H9 (cell line): Measurements from ENCODE around the gene ZNF638. TPM values are rescaled to one million over a fixed set of nuclear protein-coding genes. Genes with fewer than 3 reads are reported as not detected.
"Not testable (repeated sequence)": the region's sequence is repeated elsewhere in the genome, so short reads cannot be mapped to it uniquely, and the experiment has no call there.

Experiments
- DNase-seq: peaks from one replicate; pipeline ENCODE4 v3.0.0-alpha.2; 2017
- H2AFZ ChIP-seq: one replicate; pipeline ENCODE4 v1.6.1; 2013; ENCODE audit warnings: mild to moderate bottlenecking, low read length, control low read depth, moderate library complexity
- H2AK5ac ChIP-seq: 2 replicates; pipeline ENCODE4 v1.6.1; 2013; ENCODE audit warnings: low read length, control low read depth, mixed read lengths; ENCODE audit not compliant: insufficient read length
- H2BK120ac ChIP-seq: one replicate; pipeline ENCODE4 v1.6.1; 2013; ENCODE audit warnings: low read depth, mild to moderate bottlenecking, low read length, control low read depth, inconsistent platforms; ENCODE audit not compliant: poor library complexity, severe bottlenecking
- H2BK12ac ChIP-seq: 2 replicates; pipeline ENCODE4 v1.6.1; 2013; ENCODE audit warnings: low read length, control low read depth, mixed read lengths, low read depth; ENCODE audit not compliant: insufficient read length
- H2BK15ac ChIP-seq: 2 replicates; pipeline ENCODE4 v1.6.1; 2013; ENCODE audit warnings: low read depth, low read length, control low read depth
- H2BK20ac ChIP-seq: one replicate; pipeline ENCODE4 v1.6.1; 2013; ENCODE audit warnings: low read depth, mild to moderate bottlenecking, low read length, control low read depth, inconsistent platforms; ENCODE audit not compliant: poor library complexity, severe bottlenecking
- H2BK5ac ChIP-seq: 2 replicates; pipeline ENCODE4 v1.6.1; 2013; ENCODE audit warnings: low read length, control low read depth, mixed read lengths; ENCODE audit not compliant: insufficient read length
- H3K14ac ChIP-seq: 2 replicates; pipeline ENCODE4 v1.6.1; 2013; ENCODE audit warnings: low read length, control low read depth; ENCODE audit not compliant: insufficient read depth
- H3K18ac ChIP-seq: 2 replicates; pipeline ENCODE4 v1.6.1; 2013; ENCODE audit warnings: low read depth, mild to moderate bottlenecking, mixed read lengths, low read length, control low read depth; ENCODE audit not compliant: insufficient read length
- H3K23ac ChIP-seq: 2 replicates; pipeline ENCODE4 v1.6.1; 2013; ENCODE audit warnings: low read length, control low read depth, mixed read lengths, low read depth; ENCODE audit not compliant: insufficient read length
- H3K23me2 ChIP-seq: 2 replicates; pipeline ENCODE4 v1.6.1; 2013; ENCODE audit warnings: low read depth, mild to moderate bottlenecking, mixed read lengths, low read length, control low read depth; ENCODE audit not compliant: insufficient read length, poor library complexity, severe bottlenecking
- H3K27ac ChIP-seq: 2 replicates; pipeline ENCODE4 v1.5.1; 2013; ENCODE audit warnings: low read length, control low read depth, mixed read lengths, low read depth; ENCODE audit not compliant: insufficient read length
- H3K27me3 ChIP-seq: 2 replicates; pipeline ENCODE4 v1.6.1; 2013; ENCODE audit warnings: low read length, control low read depth, inconsistent platforms; ENCODE audit not compliant: insufficient read depth
- H3K4ac ChIP-seq: 2 replicates; pipeline ENCODE4 v1.6.1; 2013; ENCODE audit warnings: low read depth, mild to moderate bottlenecking, control low read depth, inconsistent platforms, low read length, moderate library complexity
- H3K4me1 ChIP-seq: 2 replicates; pipeline ENCODE4 v1.6.1; 2013; ENCODE audit warnings: low read length, control low read depth, inconsistent platforms; ENCODE audit not compliant: insufficient read depth
- H3K4me2 ChIP-seq: 2 replicates; pipeline ENCODE4 v1.6.1; 2013; ENCODE audit warnings: low read length, control low read depth, mixed read lengths; ENCODE audit not compliant: insufficient read length, insufficient read depth
- H3K56ac ChIP-seq: 2 replicates; pipeline ENCODE4 v1.6.1; 2013; ENCODE audit warnings: low read depth, mild to moderate bottlenecking, mixed read lengths, low read length, control low read depth; ENCODE audit not compliant: insufficient read length
- H3K79me1 ChIP-seq: 2 replicates; pipeline ENCODE4 v1.6.1; 2013; ENCODE audit warnings: low read depth, mild to moderate bottlenecking, moderate library complexity, low read length, control low read depth, inconsistent platforms; ENCODE audit not compliant: insufficient read depth, poor library complexity, severe bottlenecking
- H3K79me2 ChIP-seq: 2 replicates; pipeline ENCODE4 v1.6.1; 2013; ENCODE audit warnings: low read length, control low read depth, inconsistent platforms; ENCODE audit not compliant: insufficient read depth
- H3K9ac ChIP-seq: 2 replicates; pipeline ENCODE4 v1.6.1; 2013; ENCODE audit warnings: low read length, control low read depth, mixed read lengths; ENCODE audit not compliant: insufficient read length; ENCODE audit errors: extremely low read depth
- H3K9me3 ChIP-seq: one replicate; pipeline ENCODE4 v1.6.1; 2013; ENCODE audit warnings: low read depth, low read length, inconsistent platforms; ENCODE audit not compliant: control insufficient read depth
- H3T11ph ChIP-seq: one replicate; pipeline ENCODE4 v1.6.1; 2013; ENCODE audit warnings: mild to moderate bottlenecking, low read length, control low read depth, inconsistent platforms
- H4K20me1 ChIP-seq: one replicate; pipeline ENCODE4 v1.6.1; 2013; ENCODE audit not compliant: control insufficient read depth, insufficient read length, insufficient read depth
- H4K5ac ChIP-seq: 2 replicates; pipeline ENCODE4 v1.6.1; 2013; ENCODE audit warnings: low read depth, mild to moderate bottlenecking, mixed read lengths, low read length, control low read depth; ENCODE audit not compliant: insufficient read length
- H4K8ac ChIP-seq: replicated peaks from 2 replicates; pipeline ENCODE4 v1.6.1; 2013; ENCODE audit warnings: low read length, control low read depth, mixed read lengths, low read depth; ENCODE audit not compliant: insufficient read length
- H4K91ac ChIP-seq: 2 replicates; pipeline ENCODE4 v1.6.1; 2013; ENCODE audit warnings: low read depth, mild to moderate bottlenecking, moderate library complexity, mixed read lengths, low read length, control low read depth; ENCODE audit not compliant: insufficient read length
- H3K27ac Mint-ChIP-seq, 3 experiments: 2 replicates in 2 of 3; 3 replicates in 1 of 3; pipeline ENCODE4 v1.8.0; 2020 to 2021; ENCODE audit warnings: mixed read lengths in 3 of 3, mild to moderate bottlenecking in 1 of 3, moderate library complexity in 1 of 3
- H3K27me3 Mint-ChIP-seq: 2 replicates; pipeline ENCODE4 v1.8.0; 2021; ENCODE audit warnings: low read depth, mild to moderate bottlenecking, moderate library complexity, mixed read lengths
- H3K36me3 Mint-ChIP-seq, 3 experiments: 2 replicates in 2 of 3; 3 replicates in 1 of 3; pipeline ENCODE4 v1.8.0; 2020 to 2021; ENCODE audit warnings: low read depth in 3 of 3, mixed read lengths in 3 of 3; ENCODE audit not compliant: insufficient read depth in 1 of 3
- H3K4me1 Mint-ChIP-seq, 2 experiments: 2 replicates each; pipeline ENCODE4 v1.8.0; 2020; ENCODE audit warnings: mixed read lengths in 2 of 2
- H3K4me3 Mint-ChIP-seq, 2 experiments: 2 replicates in 1 of 2; 3 replicates in 1 of 2; pipeline ENCODE4 v1.8.0; 2020 to 2021; ENCODE audit warnings: mild to moderate bottlenecking in 2 of 2, mixed read lengths in 2 of 2, moderate library complexity in 1 of 2
- H3K9me3 Mint-ChIP-seq, 2 experiments: 2 replicates in 1 of 2; 3 replicates in 1 of 2; pipeline ENCODE4 v1.8.0; 2020; ENCODE audit warnings: mild to moderate bottlenecking in 2 of 2, mixed read lengths in 2 of 2, moderate library complexity in 1 of 2
- CTCF ChIP-seq: fragments of 200-600 bp; sonication (generic); conservative IDR thresholded peaks from 3 replicates; pipeline ENCODE4 v1.8.0; 2021; ENCODE audit warnings: antibody characterized with exemption, mild to moderate bottlenecking
- WGBS: extraction: QIAGEN DNeasy Blood & Tissue Kit; methylation state at CpG from one replicate; pipeline ENCODE4 v1.1.7; 2013; ENCODE audit warnings: missing lambda C conversion rate, low lambda C conversion rate, mixed read lengths; ENCODE audit not compliant: insufficient read length; ENCODE audit errors: extremely low coverage; 5-methylcytosine and 5-hydroxymethylcytosine counted together
- total RNA-seq: library from RNA; stranded (reverse); gene quantifications from 2 replicates; pipeline ENCODE4 v1.2.1, GENCODE V29; 2021

The ZNF638 gene
- total RNA-seq, 1 experiment from 2014 or later, result 146 TPM

GRCh38 chr2:71317060-71317459 is 14.5 kb upstream of the ZNF638 start:
- TF ChIP-seq CTCF, result no peak

GRCh38 chr2:71317900-71318299 is 13.7 kb upstream of the ZNF638 start:
- not testable (repeated sequence) for H3K4me1 ChIP-seq, DNase-seq, H3K27ac Mint-ChIP-seq, H3T11ph ChIP-seq, H3K27me3 ChIP-seq, H3K9me3 ChIP-seq, H3K4me3 Mint-ChIP-seq, H2BK5ac ChIP-seq, H2AK5ac ChIP-seq, H4K91ac ChIP-seq, H3K4ac ChIP-seq, H3K27ac ChIP-seq, H4K8ac ChIP-seq, H3K18ac ChIP-seq, H2BK15ac ChIP-seq, H3K56ac ChIP-seq, H3K9ac ChIP-seq, H2AFZ ChIP-seq, H2BK20ac ChIP-seq, H3K4me1 Mint-ChIP-seq, H3K79me1 ChIP-seq, H4K5ac ChIP-seq, H3K23ac ChIP-seq, H4K20me1 ChIP-seq, H3K27me3 Mint-ChIP-seq, H3K14ac ChIP-seq, H3K4me2 ChIP-seq, H3K23me2 ChIP-seq, H2BK120ac ChIP-seq, H3K79me2 ChIP-seq, H2BK12ac ChIP-seq
- Mint-ChIP-seq H3K9me3 (peaks cover 53 to 62% of the 10 kb centered on the region in 2 experiments), H3K36me3 (peaks cover 30 to 44% (median 32%) of the 10 kb centered on the region in 3 experiments)
- no CpG with 5 or more reads among the region's 4 CpGs for WGBS

More at GRCh38 chr2:71317060-71317459, 14.5 kb upstream of the ZNF638 start:
- Mint-ChIP-seq H3K4me3 (no peak overlapping the region), H3K27me3 (peaks cover 13% of the 10 kb centered on the region), H3K27ac (no peak overlapping the region), H3K9me3 (peaks cover 48 to 58% of the 10 kb centered on the region in 2 experiments), H3K4me1 (no peaks in the 10 kb centered on the region), H3K36me3 (peaks cover 30 to 36% (median 32%) of the 10 kb centered on the region in 3 experiments)
- Histone ChIP-seq H3K27ac (no peak overlapping the region), H4K8ac (no peak overlapping the region), H3K9ac (no peak overlapping the region), H3K79me1 (no peaks in the 10 kb centered on the region), H3K23ac (no peak overlapping the region), H2BK12ac (no peak overlapping the region), H3K27me3 (no peaks in the 10 kb centered on the region), H2BK5ac (no peak overlapping the region), H4K5ac (no peak overlapping the region), H3K9me3 (peaks cover 8% of the 10 kb centered on the region), H4K20me1 (no peaks in the 10 kb centered on the region), H3K14ac (no peak overlapping the region), H2BK20ac (no peak overlapping the region), H2AFZ (no peak overlapping the region), H3K79me2 (no peaks in the 10 kb centered on the region; the same call in 1 of the 2 replicates), H2BK15ac (no peak overlapping the region), H3K56ac (no peak overlapping the region), H3K23me2 (no peaks in the 10 kb centered on the region), H4K91ac (no peak overlapping the region), H3K18ac (no peak overlapping the region), H3K4me2 (no peak overlapping the region), H3T11ph (no peak overlapping the region), H3K4me1 (no peaks in the 10 kb centered on the region), H2BK120ac (no peak overlapping the region), H3K4ac (no peak overlapping the region), H2AK5ac (no peak overlapping the region)
- DNase-seq, result no peak
- WGBS, result no CpG with 5 or more reads among the region's 4 CpGs
